Stomach (tissue), 4 donors: ENCODE measurements around the gene PTGS1.

ENCODE experiments used
- EP300 ChIP-seq: sonication (generic); formaldehyde crosslinking; IDR thresholded peaks from one replicate; pipeline ENCODE4 v1.6.1; 2017; ENCODE audit warnings: antibody characterized with exemption
- POLR2A ChIP-seq, 4 donors: fragments of 450-650 bp; IDR thresholded peaks; one replicate each; pipeline ENCODE4 v1.6.1; 2016; ENCODE audit warnings: antibody characterized with exemption in 4 of 4, control low read depth in 2 of 4, mild to moderate bottlenecking in 1 of 4, moderate library complexity in 1 of 4
- POLR2AphosphoS5 ChIP-seq, 3 donors: sonication (generic); formaldehyde crosslinking; IDR thresholded peaks; one replicate each; pipeline ENCODE4 v1.6.1; 2016; ENCODE audit warnings: antibody characterized with exemption in 3 of 3
- TF ChIP-seq, protein P1 (sequence below), 7 experiments: fragments of 450-650 bp in 4 of 7; fragments of 200-600 bp in 3 of 7; sonication (generic) in 3 of 7; IDR thresholded peaks; one replicate each; pipeline ENCODE4 v1.5.1; 2016 to 2019; ENCODE audit warnings: antibody characterized with exemption in 7 of 7, control low read depth in 2 of 7, mild to moderate bottlenecking in 1 of 7

DNA sequence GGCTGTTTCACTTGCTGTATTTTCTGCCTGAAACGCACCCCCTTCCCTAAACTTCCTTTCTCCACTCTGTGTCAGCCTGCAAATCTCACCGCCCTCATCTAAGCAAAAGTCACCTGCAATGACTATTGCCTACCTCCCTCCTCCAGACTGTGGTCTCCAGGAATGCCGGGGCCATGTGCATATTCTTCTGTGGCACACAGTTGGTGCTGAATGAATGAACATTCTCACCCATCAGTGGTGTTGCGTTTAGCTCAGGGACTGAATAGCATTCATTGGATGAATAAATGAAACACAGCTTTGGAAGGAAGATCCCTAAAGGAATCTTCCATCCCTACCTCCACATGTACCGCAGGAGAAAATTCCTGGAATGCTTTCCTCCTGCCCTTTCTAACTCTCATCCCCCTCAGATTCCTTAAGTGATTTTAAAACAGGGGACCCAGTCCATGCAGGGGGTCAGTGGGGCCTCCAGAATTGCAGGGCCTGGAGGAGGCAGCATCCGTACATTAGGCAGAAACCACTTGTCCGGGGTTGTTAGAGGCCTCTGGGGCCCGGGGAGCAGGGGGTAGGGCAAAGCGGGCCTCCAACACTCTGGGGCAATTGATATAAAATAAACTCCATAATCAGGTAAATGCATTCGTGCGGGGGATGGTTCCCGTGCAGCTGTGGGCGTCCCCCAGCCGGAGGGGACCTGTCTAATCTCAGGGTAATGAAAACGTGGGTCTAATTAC lies 28.3 kb upstream of the PTGS1 start:
- TF ChIP-seq, protein P1, sequence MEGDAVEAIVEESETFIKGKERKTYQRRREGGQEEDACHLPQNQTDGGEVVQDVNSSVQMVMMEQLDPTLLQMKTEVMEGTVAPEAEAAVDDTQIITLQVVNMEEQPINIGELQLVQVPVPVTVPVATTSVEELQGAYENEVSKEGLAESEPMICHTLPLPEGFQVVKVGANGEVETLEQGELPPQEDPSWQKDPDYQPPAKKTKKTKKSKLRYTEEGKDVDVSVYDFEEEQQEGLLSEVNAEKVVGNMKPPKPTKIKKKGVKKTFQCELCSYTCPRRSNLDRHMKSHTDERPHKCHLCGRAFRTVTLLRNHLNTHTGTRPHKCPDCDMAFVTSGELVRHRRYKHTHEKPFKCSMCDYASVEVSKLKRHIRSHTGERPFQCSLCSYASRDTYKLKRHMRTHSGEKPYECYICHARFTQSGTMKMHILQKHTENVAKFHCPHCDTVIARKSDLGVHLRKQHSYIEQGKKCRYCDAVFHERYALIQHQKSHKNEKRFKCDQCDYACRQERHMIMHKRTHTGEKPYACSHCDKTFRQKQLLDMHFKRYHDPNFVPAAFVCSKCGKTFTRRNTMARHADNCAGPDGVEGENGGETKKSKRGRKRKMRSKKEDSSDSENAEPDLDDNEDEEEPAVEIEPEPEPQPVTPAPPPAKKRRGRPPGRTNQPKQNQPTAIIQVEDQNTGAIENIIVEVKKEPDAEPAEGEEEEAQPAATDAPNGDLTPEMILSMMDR (IDR thresholded peaks at IDR 0.05), result no peak
- TF ChIP-seq POLR2AphosphoS5 (IDR thresholded peaks at IDR 0.05) (no peak), POLR2A (IDR thresholded peaks at IDR 0.05) (no peak), EP300 (no peak)
